HepG2 (cell line): Measurements from ENCODE around the gene CCL27. TPM values are rescaled to one million over a fixed set of nuclear protein-coding genes. Genes with fewer than 3 reads are reported as not detected.

Experiments used
- CERS6 ChIP-seq: sonication (generic); formaldehyde crosslinking; IDR thresholded peaks from 2 replicates; pipeline ENCODE4 v1.5.0; 2020; ENCODE audit warnings: missing genetic modification reagents
- KLF6 ChIP-seq: IDR thresholded peaks from 2 replicates; pipeline ENCODE4 v1.8.0; 2016; ENCODE audit warnings: missing biosample characterization, missing genetic modification reagents
- KMT2B ChIP-seq: IDR thresholded peaks from 2 replicates; pipeline ENCODE4 v1.6.1; 2016; ENCODE audit warnings: missing genetic modification reagents, missing compliant biosample characterization
- MED1 ChIP-seq: sonication (generic); formaldehyde crosslinking; IDR thresholded peaks from 2 replicates; pipeline ENCODE4 v1.4.0; 2020; ENCODE audit warnings: missing genetic modification reagents
- MXD3 ChIP-seq: IDR thresholded peaks from 2 replicates; pipeline ENCODE4 v1.6.1; 2016; ENCODE audit warnings: mild to moderate bottlenecking, missing biosample characterization, missing genetic modification reagents
- NKX3-1 ChIP-seq: sonication (generic); formaldehyde crosslinking; IDR thresholded peaks from 2 replicates; pipeline ENCODE4 v1.5.0; 2020; ENCODE audit warnings: missing genetic modification reagents
- PLSCR1 ChIP-seq: sonication (generic); formaldehyde crosslinking; IDR thresholded peaks from 2 replicates; pipeline ENCODE4 v1.5.0; 2020; ENCODE audit warnings: missing genetic modification reagents, mild to moderate bottlenecking, borderline replicate concordance
- RNF2 ChIP-seq: fragments of 450-650 bp; conservative IDR thresholded peaks from 2 replicates; pipeline ENCODE4 v1.6.1; 2016; ENCODE audit warnings: low read depth
- SKI ChIP-seq: fragments of 450-650 bp; IDR thresholded peaks from one replicate; pipeline ENCODE4 v1.6.1; 2018; ENCODE audit warnings: mild to moderate bottlenecking; ENCODE audit not compliant: partially characterized antibody
- SMAD3 ChIP-seq: sonication (generic); formaldehyde crosslinking; IDR thresholded peaks from 2 replicates; pipeline ENCODE4 v1.4.0; 2020; ENCODE audit warnings: missing genetic modification reagents
- SMARCE1 ChIP-seq: fragments of 450-650 bp; IDR thresholded peaks from 2 replicates; pipeline ENCODE4 v1.6.1; 2017; ENCODE audit warnings: borderline replicate concordance
- TCF7 ChIP-seq: sonication (generic); IDR thresholded peaks from 2 replicates; pipeline ENCODE4 v1.6.1; 2016; ENCODE audit warnings: antibody characterized with exemption, low read depth
- YEATS2 ChIP-seq: sonication (generic); formaldehyde crosslinking; IDR thresholded peaks from 2 replicates; pipeline ENCODE4 v1.4.0; 2020; ENCODE audit warnings: missing genetic modification reagents, borderline replicate concordance
- ZBTB8A ChIP-seq: sonication (generic); formaldehyde crosslinking; IDR thresholded peaks from 2 replicates; pipeline ENCODE4 v1.4.0; 2020; ENCODE audit warnings: mild to moderate bottlenecking, low read depth, missing genetic modification reagents, borderline replicate concordance
- ZFY ChIP-seq: sonication (generic); formaldehyde crosslinking; IDR thresholded peaks from 2 replicates; pipeline ENCODE4 v1.4.0; 2020; ENCODE audit warnings: missing genetic modification reagents
- ZNF263 ChIP-seq: sonication (generic); formaldehyde crosslinking; IDR thresholded peaks from 2 replicates; pipeline ENCODE4 v1.4.0; 2020; ENCODE audit warnings: missing genetic modification reagents
- ZNF562 ChIP-seq: sonication (generic); formaldehyde crosslinking; IDR thresholded peaks from 2 replicates; pipeline ENCODE4 v1.8.0; 2022; ENCODE audit warnings: missing genetic modification reagents, borderline replicate concordance
- ZNF576 ChIP-seq: sonication (generic); formaldehyde crosslinking; IDR thresholded peaks from 2 replicates; pipeline ENCODE4 v1.4.0; 2020; ENCODE audit warnings: mild to moderate bottlenecking, missing genetic modification reagents
- polyA plus RNA-seq, 8 experiments: library from polyadenylated mRNA; depleted of rRNA in 3 of 8; stranded (reverse) in 7 of 8; unstranded in 1 of 8; fragments of >200 nt; fragmentation: Illumina TruSeq in 4 of 8; extraction: Trizol in 4 of 8; gene quantifications; 2 replicates each; pipeline versions ENCODE4 v1.2.1 to v1.2.3, GENCODE V29; 2011 to 2016; ENCODE audit warnings: low read depth in 4 of 8, missing spikeins in 1 of 8, mixed read lengths in 1 of 8; ENCODE audit not compliant: insufficient read depth in 1 of 8
- total RNA-seq, 5 experiments: library from RNA; depleted of rRNA; stranded (reverse); fragments of >200 nt; fragmentation: Illumina TruSeq; extraction: Trizol; gene quantifications; 2 replicates each; pipeline ENCODE4 v1.2.3, GENCODE V29; 2016; ENCODE audit warnings: low read depth in 1 of 5
- TF ChIP-seq, protein P1 (sequence below): sonication (generic); formaldehyde crosslinking; IDR thresholded peaks from 2 replicates; pipeline ENCODE4 v1.5.1; 2020; ENCODE audit warnings: missing genetic modification reagents, mild to moderate bottlenecking, borderline replicate concordance
- TF ChIP-seq, protein P2 (sequence below): sonication (generic); formaldehyde crosslinking; IDR thresholded peaks from 2 replicates; pipeline ENCODE4 v1.4.0; 2020; ENCODE audit warnings: missing genetic modification reagents

The CCL27 gene
- total and polyA plus RNA-seq, 2 of the 13 experiments (the other 11 are each of a cell fraction or from before 2014, with no cell fraction given) = not detected

GRCh38 chr9:34651876-34652601 lies 10.4 kb downstream of the CCL27 start, which contains the start of gene IL11RA (continued):
- TF ChIP-seq SMARCE1 = no peak
- TF ChIP-seq RNF2 = 0 out of 2 replicates have a peak, but pooled peaks have one; percentile 46
- no peak for TF ChIP-seq KLF6
- TF ChIP-seq, protein P1, sequence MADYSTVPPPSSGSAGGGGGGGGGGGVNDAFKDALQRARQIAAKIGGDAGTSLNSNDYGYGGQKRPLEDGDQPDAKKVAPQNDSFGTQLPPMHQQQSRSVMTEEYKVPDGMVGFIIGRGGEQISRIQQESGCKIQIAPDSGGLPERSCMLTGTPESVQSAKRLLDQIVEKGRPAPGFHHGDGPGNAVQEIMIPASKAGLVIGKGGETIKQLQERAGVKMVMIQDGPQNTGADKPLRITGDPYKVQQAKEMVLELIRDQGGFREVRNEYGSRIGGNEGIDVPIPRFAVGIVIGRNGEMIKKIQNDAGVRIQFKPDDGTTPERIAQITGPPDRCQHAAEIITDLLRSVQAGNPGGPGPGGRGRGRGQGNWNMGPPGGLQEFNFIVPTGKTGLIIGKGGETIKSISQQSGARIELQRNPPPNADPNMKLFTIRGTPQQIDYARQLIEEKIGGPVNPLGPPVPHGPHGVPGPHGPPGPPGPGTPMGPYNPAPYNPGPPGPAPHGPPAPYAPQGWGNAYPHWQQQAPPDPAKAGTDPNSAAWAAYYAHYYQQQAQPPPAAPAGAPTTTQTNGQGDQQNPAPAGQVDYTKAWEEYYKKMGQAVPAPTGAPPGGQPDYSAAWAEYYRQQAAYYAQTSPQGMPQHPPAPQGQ (CRISPR knock-in tag) = no peak
- peak; percentile 61 for TF ChIP-seq SKI
- peak; percentile 38; the same call in 1 of the 2 replicates for TF ChIP-seq MED1 (CRISPR knock-in tag)
- TF ChIP-seq ZFY (CRISPR knock-in tag) = peak; percentile 75
- TF ChIP-seq CERS6 (CRISPR knock-in tag) = no peak
- TF ChIP-seq KMT2B (CRISPR knock-in tag) = no peak
- TF ChIP-seq NKX3-1 (CRISPR knock-in tag) = no peak
- no peak for TF ChIP-seq TCF7
- TF ChIP-seq YEATS2 = no peak; the same call in 1 of the 2 replicates
- TF ChIP-seq, protein P2, sequence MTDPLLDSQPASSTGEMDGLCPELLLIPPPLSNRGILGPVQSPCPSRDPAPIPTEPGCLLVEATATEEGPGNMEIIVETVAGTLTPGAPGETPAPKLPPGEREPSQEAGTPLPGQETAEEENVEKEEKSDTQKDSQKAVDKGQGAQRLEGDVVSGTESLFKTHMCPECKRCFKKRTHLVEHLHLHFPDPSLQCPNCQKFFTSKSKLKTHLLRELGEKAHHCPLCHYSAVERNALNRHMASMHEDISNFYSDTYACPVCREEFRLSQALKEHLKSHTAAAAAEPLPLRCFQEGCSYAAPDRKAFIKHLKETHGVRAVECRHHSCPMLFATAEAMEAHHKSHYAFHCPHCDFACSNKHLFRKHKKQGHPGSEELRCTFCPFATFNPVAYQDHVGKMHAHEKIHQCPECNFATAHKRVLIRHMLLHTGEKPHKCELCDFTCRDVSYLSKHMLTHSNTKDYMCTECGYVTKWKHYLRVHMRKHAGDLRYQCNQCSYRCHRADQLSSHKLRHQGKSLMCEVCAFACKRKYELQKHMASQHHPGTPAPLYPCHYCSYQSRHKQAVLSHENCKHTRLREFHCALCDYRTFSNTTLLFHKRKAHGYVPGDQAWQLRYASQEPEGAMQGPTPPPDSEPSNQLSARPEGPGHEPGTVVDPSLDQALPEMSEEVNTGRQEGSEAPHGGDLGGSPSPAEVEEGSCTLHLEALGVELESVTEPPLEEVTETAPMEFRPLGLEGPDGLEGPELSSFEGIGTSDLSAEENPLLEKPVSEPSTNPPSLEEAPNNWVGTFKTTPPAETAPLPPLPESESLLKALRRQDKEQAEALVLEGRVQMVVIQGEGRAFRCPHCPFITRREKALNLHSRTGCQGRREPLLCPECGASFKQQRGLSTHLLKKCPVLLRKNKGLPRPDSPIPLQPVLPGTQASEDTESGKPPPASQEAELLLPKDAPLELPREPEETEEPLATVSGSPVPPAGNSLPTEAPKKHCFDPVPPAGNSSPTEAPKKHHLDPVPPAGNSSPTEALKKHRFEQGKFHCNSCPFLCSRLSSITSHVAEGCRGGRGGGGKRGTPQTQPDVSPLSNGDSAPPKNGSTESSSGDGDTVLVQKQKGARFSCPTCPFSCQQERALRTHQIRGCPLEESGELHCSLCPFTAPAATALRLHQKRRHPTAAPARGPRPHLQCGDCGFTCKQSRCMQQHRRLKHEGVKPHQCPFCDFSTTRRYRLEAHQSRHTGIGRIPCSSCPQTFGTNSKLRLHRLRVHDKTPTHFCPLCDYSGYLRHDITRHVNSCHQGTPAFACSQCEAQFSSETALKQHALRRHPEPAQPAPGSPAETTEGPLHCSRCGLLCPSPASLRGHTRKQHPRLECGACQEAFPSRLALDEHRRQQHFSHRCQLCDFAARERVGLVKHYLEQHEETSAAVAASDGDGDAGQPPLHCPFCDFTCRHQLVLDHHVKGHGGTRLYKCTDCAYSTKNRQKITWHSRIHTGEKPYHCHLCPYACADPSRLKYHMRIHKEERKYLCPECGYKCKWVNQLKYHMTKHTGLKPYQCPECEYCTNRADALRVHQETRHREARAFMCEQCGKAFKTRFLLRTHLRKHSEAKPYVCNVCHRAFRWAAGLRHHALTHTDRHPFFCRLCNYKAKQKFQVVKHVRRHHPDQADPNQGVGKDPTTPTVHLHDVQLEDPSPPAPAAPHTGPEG = no peak
- no peak for TF ChIP-seq ZNF263
- no peak for TF ChIP-seq PLSCR1
- 0 out of 2 replicates have a peak, but pooled peaks have one; percentile 53 for TF ChIP-seq MXD3 (CRISPR knock-in tag)
- TF ChIP-seq SMAD3 (CRISPR knock-in tag) = no peak
- no peak for TF ChIP-seq ZNF562
- TF ChIP-seq ZNF576 (CRISPR knock-in tag) = no peak
- no peak for TF ChIP-seq ZBTB8A (CRISPR knock-in tag)
